ENCODE results near the gene PLG.
"Not testable (repeated sequence)": the region's sequence is repeated elsewhere in the genome, so short reads cannot be mapped to it uniquely, and the experiment has no call there.

Gene PLG

DNA sequence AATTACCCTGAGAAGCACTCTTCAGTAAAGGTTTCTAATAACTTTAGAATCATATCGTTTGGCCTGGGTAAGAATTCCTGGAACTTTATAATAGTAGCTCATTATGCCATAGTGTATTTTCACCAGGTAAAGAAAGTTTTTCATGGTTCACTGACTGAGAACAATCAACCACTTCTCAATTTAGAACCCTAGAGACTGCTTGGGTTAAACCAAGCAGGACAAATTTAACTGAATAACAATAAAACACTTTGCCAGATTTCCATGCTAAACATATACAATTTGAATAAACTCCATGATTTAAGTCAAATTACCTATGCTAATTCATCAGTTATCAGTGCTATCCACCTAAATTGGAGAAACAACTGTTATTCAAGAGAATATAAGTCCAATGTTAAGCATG, 99.4 kb downstream of the PLG start:
- Mint-ChIP-seq H3K27ac (no peak overlapping the region), H3K4me3 (no peak overlapping the region), H3K4me1 (ENCODE audit: low read depth) (no peaks in the 10 kb centered on the region), H3K36me3 (no peaks in the 10 kb centered on the region), H3K9me3 (ENCODE audit: low read depth) (peaks cover 15% of the 10 kb centered on the region), H3K27me3 (peaks cover 4% of the 10 kb centered on the region)

DNA sequence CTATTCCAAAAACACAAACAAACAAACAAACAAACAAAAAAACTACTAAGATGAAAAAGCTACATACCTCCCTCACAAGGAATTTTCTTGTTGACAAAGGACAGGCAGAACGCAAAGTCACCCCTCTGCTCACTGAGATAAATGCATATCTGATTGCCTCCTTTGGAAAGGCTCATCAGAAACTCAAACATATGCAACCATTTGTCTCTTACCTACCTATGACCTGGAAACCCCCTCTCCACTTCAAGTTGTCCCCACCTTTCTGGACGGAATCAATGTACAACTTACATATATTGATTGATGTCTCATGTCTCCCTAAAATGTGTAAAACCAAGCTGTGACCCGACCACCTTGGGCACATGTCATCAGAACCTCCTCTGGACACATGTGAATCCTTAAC, 100.0 kb downstream of the PLG start:
- H3K4me1 Mint-ChIP-seq (ENCODE audit: low read depth); H3K36me3 Mint-ChIP-seq; H3K27ac Mint-ChIP-seq; H3K4me3 Mint-ChIP-seq; H3K27me3 Mint-ChIP-seq; H3K9me3 Mint-ChIP-seq (ENCODE audit: low read depth): not testable (repeated sequence)

Data from activated naive CD8-positive, alpha-beta T cell (primary cell).